T47D (cell line): ENCODE results near the gene FAM50B.

Source experiments
- DNase-seq, 2 experiments: peaks; one replicate each; pipeline versions ENCODE4 v3.0.0 to v3.0.0-alpha.2; 2011 to 2012; ENCODE audit warnings: low read depth in 1 of 2, low spot score in 1 of 2
- JUND ChIP-seq: IDR thresholded peaks from 2 replicates; pipeline ENCODE4 v1.6.1; 2012; ENCODE audit warnings: low read depth
- in situ Hi-C: cut with HindIII; loops from 2 replicates; pipeline ENCODE4 v1.10.0; 2016; ENCODE audit warnings: low sequenced_read_pairs, low pct_unique_long_range_greater_than_20kb

The FAM50B gene

GRCh38 chr6:3825851-3826581 is 23.2 kb upstream of the FAM50B start:
- TF ChIP-seq JUND: peak; percentile 85
- DNase-seq: peak; percentile 67 to 83
- in situ Hi-C loops: no loop called here

DNA sequence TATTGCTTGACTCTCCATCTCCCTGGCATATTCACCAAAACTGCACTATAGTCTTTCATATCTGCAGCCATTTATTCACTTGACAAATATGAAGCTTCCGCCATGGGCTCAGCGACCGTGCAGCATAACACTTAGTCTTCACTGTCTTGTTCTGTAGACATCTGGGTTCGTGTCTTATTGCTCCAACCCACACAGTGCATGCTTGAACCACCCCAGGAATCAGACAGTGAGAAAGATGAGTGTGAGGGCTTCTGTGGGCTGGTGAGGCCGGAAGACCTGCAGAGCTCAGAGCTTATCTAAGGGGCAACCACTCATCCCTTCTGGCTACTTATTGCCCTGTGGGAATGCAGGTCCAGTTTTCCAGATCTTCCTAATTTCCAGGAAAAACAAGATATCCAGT is 19.9 kb upstream of the FAM50B start:
- no peak for DNase-seq
- no peak for TF ChIP-seq JUND
- in situ Hi-C loops: no loop called here

- in situ Hi-C loops: no loop called here
- no peak for DNase-seq
- TF ChIP-seq JUND: no peak
These were observed 18.4 kb upstream of the FAM50B start for GRCh38 chr6:3830806-3831205.

GRCh38 chr6:3831761-3832530 is 17.2 kb upstream of the FAM50B start:
- in situ Hi-C loops: no loop called here
- no peak for TF ChIP-seq JUND
- DNase-seq: no peak

DNA sequence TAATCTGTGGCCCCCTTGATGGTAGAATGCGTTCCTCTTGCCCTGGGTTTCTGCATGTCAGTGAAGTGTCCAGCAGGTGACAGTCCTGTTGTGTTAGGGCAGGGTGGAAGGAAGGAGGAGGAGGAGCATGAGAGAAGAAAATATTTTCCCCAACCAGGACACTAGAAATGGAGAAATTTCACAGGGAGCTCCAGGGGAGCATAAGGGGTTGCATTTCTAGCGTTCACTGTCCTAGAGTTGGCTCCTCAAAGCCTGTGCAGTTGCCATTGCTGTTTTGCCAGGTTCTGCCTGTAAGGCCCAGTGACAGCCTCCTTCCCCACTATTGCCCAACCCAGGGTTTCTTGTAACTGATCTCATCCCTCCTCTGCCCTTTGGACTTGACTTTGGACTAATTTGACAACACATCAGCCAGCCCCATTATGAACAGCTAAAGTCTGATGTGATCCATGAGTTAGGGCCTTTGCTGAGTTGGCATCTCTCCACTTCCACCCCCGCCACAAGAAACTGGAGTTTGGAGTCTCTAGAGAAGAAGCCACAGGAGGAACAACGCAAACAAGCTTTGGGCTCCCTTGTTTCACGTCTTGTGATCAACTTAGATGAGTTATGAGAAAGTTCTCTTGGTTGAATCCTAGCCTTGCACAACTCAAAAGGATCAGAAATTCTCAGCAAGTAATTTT is 14.0 kb upstream of the FAM50B start:
- DNase-seq: peak in 1 of 2 experiments; percentile 28
- TF ChIP-seq JUND: no peak
- in situ Hi-C loops: no loop called here

DNA sequence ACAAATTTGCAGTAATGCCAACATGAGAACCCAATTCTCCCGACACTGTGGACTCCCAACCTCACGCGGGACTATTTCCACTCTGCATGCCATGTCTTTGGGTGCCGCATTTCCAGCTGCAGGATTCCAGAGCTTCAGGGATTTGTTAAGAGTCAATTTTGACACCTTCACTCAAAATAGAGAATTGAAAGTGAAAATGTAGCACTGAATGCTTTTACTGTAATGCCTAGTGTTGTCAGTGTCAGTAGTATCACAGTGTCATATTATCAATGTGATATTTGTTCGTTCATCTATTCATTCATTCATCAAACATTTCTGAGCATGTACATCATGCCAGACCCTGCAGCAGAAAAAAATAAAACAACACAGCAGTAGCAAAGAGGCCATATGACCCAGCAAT is 13.4 kb upstream of the FAM50B start:
- in situ Hi-C loops: no loop called here
- DNase-seq: no peak

GRCh38 chr6:3836566-3836965 is 12.6 kb upstream of the FAM50B start:
- in situ Hi-C loops: no loop called here
- DNase-seq: no peak
- no peak for TF ChIP-seq JUND

More for the DNA sequence above, 13.4 kb upstream of the FAM50B start:
- no peak for TF ChIP-seq JUND

DNA sequence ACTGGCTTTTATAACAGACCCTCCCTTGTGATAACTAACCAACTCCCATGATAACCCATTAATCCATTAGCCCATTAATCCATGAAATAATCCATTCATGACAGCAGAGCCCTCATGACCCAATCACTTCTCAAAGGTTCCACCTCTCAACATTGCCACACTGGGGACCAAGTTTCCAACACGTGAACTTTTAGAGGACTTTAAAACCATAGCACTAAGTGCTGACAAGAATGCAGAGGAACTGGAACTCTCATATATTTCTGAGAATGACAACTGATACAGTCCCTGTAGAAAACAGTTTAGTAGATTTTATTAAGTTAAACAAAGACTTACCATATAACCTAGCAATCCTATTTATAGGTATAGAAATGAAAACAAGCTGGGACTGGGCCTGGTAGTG is 11.4 kb upstream of the FAM50B start:
- DNase-seq: no peak
- in situ Hi-C loops: no loop called here
- no peak for TF ChIP-seq JUND

GRCh38 chr6:3838992-3839867 is 9.9 kb upstream of the FAM50B start:
- DNase-seq: no peak
- no peak for TF ChIP-seq JUND
- in situ Hi-C loops: no loop called here

GRCh38 chr6:3841066-3841454 is 8.1 kb upstream of the FAM50B start:
- no peak for TF ChIP-seq JUND
- in situ Hi-C loops: no loop called here
- no peak for DNase-seq

GRCh38 chr6:3841711-3842565 is 7.2 kb upstream of the FAM50B start:
- DNase-seq: peak in 1 of 2 experiments; percentile 20
- TF ChIP-seq JUND: no peak
- in situ Hi-C loops: no loop called here
